Heart left ventricle (tissue), 16 donors: Measurements from ENCODE around the gene AEBP1. TPM values are rescaled to one million over a fixed set of nuclear protein-coding genes. Genes with fewer than 3 reads are reported as not detected.

ENCODE experiments used
- ATAC-seq, 4 donors: fragments of 200-7000 bp; cut with Tn5 transposase; one replicate each; pipeline ENCODE4 v1.9.1; 2020 to 2022; ENCODE audit warnings: moderate library complexity in 4 of 4, mild to moderate bottlenecking in 3 of 4, moderate number of reproducible peaks in 1 of 4
- DNase-seq, 5 donors: peaks; one replicate each; pipeline ENCODE4 v3.0.0-alpha.2; 2020
- H3K27ac ChIP-seq, 12 donors: fragments of 200-600 bp; sonication (generic) in 4 of 12; one replicate each; pipeline versions ENCODE4 v1.5.0 to v1.8.0; 2016 to 2022; ENCODE audit warnings: mild to moderate bottlenecking in 2 of 12
- H3K27me3 ChIP-seq, 9 donors: fragments of 200-600 bp; sonication (generic) in 2 of 9; one replicate each; pipeline versions ENCODE4 v1.5.1 to v1.8.0; 2016 to 2022; ENCODE audit warnings: mild to moderate bottlenecking in 3 of 9
- H3K36me3 ChIP-seq, 9 donors: fragments of 200-600 bp; sonication (generic) in 2 of 9; one replicate each; pipeline versions ENCODE4 v1.5.0 to v1.8.0; 2018 to 2022; ENCODE audit warnings: mild to moderate bottlenecking in 2 of 9
- H3K4me1 ChIP-seq, 12 donors: fragments of 200-600 bp; sonication (generic) in 4 of 12; one replicate each; pipeline versions ENCODE4 v1.5.0 to v1.8.0; 2016 to 2022; ENCODE audit warnings: mild to moderate bottlenecking in 3 of 12
- H3K4me3 ChIP-seq, 12 donors: fragments of 200-600 bp; sonication (generic) in 4 of 12; one replicate each; pipeline versions ENCODE4 v1.5.0 to v1.8.0; 2017 to 2022; ENCODE audit warnings: mild to moderate bottlenecking in 9 of 12, moderate library complexity in 4 of 12
- H3K9me3 ChIP-seq, 12 donors: fragments of 200-600 bp; sonication (generic) in 4 of 12; one replicate each; pipeline versions ENCODE4 v1.5.0 to v1.8.0; 2016 to 2022; ENCODE audit warnings: mild to moderate bottlenecking in 1 of 12
- CTCF ChIP-seq, 12 donors: fragments of 200-600 bp; sonication (generic) in 4 of 12; IDR thresholded peaks; one replicate each; pipeline versions ENCODE4 v1.5.0 to v1.8.0; 2018 to 2022; ENCODE audit warnings: antibody characterized with exemption in 12 of 12, mild to moderate bottlenecking in 5 of 12
- POLR2A ChIP-seq, 2 donors: fragments of 450-650 bp; IDR thresholded peaks; one replicate each; pipeline ENCODE4 v1.6.1; 2017; ENCODE audit warnings: antibody characterized with exemption in 2 of 2, mild to moderate bottlenecking in 2 of 2, moderate library complexity in 2 of 2
- WGBS, 4 donors: extraction: QIAGEN DNeasy Blood & Tissue Kit in 2 of 4; methylation state at CpG; one replicate each; pipeline versions ENCODE4 v1.1.5 to v1.1.7; 2013 to 2018; 5-methylcytosine and 5-hydroxymethylcytosine counted together
- intact Hi-C, 10 donors: fragments of 100-400 bp; cut with DNase I; formaldehyde crosslinking; loops; one replicate each; pipeline versions ENCODE4 v1.11.1 to v1.14.2; 2022
- polyA plus RNA-seq, 2 donors: library from polyadenylated mRNA; stranded (reverse); fragments of 200-250 nt; gene quantifications; one replicate each; pipeline ENCODE4 v1.2.3, GENCODE V29; 2013
- total RNA-seq, 9 donors: library from RNA; depleted of rRNA in 2 of 9; stranded (reverse); fragments of >200 nt in 2 of 9; fragmentation: NEBNext Ultra II Directional in 3 of 9; extraction: Animal tissue kit (Norgen Biotek cat#: 25700) in 3 of 9; gene quantifications; one replicate each; pipeline versions ENCODE4 v1.1.0 to v1.2.4, GENCODE V29; 2016 to 2023
- donor health status: ischemic (EF 13 %, LVEDD 7.1; RV severe dilation, severe dysfunction).
- donor health status: healthy with polysubstance abuse.
- donor health status: DM: no; HTN: yes; CAD: no.
- donor health status: DM: no; HTN: no; CAD: no.
- donor health status: ischemic (EF 25% LVEDD 6.9; RV normal size, moderate dysfunction).
- donor health status: ischemic (EF 25% LVEDD 5.7; RV mildly dilated, moderate dysfunction).
- donor health status: healthy.
- donor health status: DM: yes; HTN: yes; CAD: no.
- donor health status: ischemic (EF 35%, LVEDD 5.7; RV mildly dilated, moderate dysfunction).
- donor health status: nonischemic (EF 11% LVEDD 7.7; RV severe dilation, severe dysfunction).
- donor health status: DM: yes; HTN: yes; CAD: no.
- donor health status: PGD.
- donor health status: ischemic (EF 29% LVEDD 5.4; RV normal size, mild dysfunction).
- donor health status: nonischemic (EF 23%, LVEDD 6.1; RV moderate dilation, normal function).

Gene AEBP1
- total and polyA plus RNA-seq, 11 donors: 10.9 to 51.1 (median 23.2) TPM

- 86 to 91% (median 88%) methylated on average over 13 of the region's 13 CpGs for WGBS, 4 donors
- TF ChIP-seq POLR2A (IDR thresholded peaks at IDR 0.05): no peak
- TF ChIP-seq CTCF (IDR thresholded peaks at IDR 0.05): no peak
- Histone ChIP-seq H3K4me1 (peaks cover 0 to 56% (median 24%) of the 10 kb centered on the region in 12 donors), H3K27ac (no peak overlapping the region), H3K9me3 (no peaks in the 10 kb centered on the region), H3K27me3 (no peaks in the 10 kb centered on the region), H3K4me3 (no peak overlapping the region), H3K36me3 (peaks cover 0 to 80% (median 53%) of the 10 kb centered on the region in 9 donors)
- no peak for ATAC-seq
- peak in 2 of 5 donors; percentile 24 to 62 for DNase-seq
- intact Hi-C loops: no loop called here
These were observed 13.8 kb downstream of the AEBP1 start for GRCh38 chr7:44117801-44118429.

GRCh38 chr7:44119829-44120380 lies 15.8 kb downstream of the AEBP1 start:
- TF ChIP-seq CTCF (IDR thresholded peaks at IDR 0.05): no peak
- no peak for ATAC-seq
- H3K9me3 ChIP-seq: no peaks in the 10 kb centered on the region
- peaks cover 0 to 43% (median 20%) of the 10 kb centered on the region in 12 donors for H3K4me1 ChIP-seq
- intact Hi-C loops: loop anchor here in 6 of 10 donors (5.0 to 10.0 kb wide), 3 partner anchors 38 to 75 kb away; partner anchors contain the start of gene POLM (in 4 of the 6)
- DNase-seq: peak in 1 of 5 donors; percentile 21
- H3K4me3 ChIP-seq: no peak overlapping the region
- H3K27me3 ChIP-seq: no peaks in the 10 kb centered on the region
- H3K36me3 ChIP-seq: peaks cover 0 to 60% (median 45%) of the 10 kb centered on the region in 9 donors
- no peak overlapping the region for H3K27ac ChIP-seq
- WGBS, 4 donors: 65 to 72% (median 67%) methylated on average over 8 of the region's 8 CpGs

- Histone ChIP-seq H3K4me1 (peaks cover 0 to 38% (median 19%) of the 10 kb centered on the region in 12 donors), H3K4me3 (no peak overlapping the region), H3K27me3 (no peaks in the 10 kb centered on the region), H3K27ac (no peak overlapping the region), H3K36me3 (peaks cover 0 to 55% (median 44%) of the 10 kb centered on the region in 9 donors), H3K9me3 (no peaks in the 10 kb centered on the region)
- TF ChIP-seq POLR2A (IDR thresholded peaks at IDR 0.05): no peak
- no peak for TF ChIP-seq CTCF (IDR thresholded peaks at IDR 0.05)
- intact Hi-C loops: loop anchor here in 6 of 10 donors (5.0 to 10.0 kb wide), 3 partner anchors 38 to 74 kb away; partner anchors contain the start of gene POLM (in 4 of the 6)
- DNase-seq: no peak
- no peak for ATAC-seq
- WGBS, 4 donors: 67 to 72% (median 68%) methylated on average over 6 of the region's 6 CpGs
These were observed 16.2 kb downstream of the AEBP1 start for GRCh38 chr7:44120395-44120794.

- intact Hi-C loops: loop anchor here in 8 of 10 donors (2.0 to 10.0 kb wide), 4 partner anchors 39 to 73 kb away; partner anchors contain the start of gene POLM (in 7 of the 8)
- H3K9me3 ChIP-seq: no peaks in the 10 kb centered on the region
- H3K4me1 ChIP-seq: peaks cover 0 to 36% (median 18%) of the 10 kb centered on the region in 12 donors
- peaks cover 0 to 41% (median 29%) of the 10 kb centered on the region in 9 donors for H3K36me3 ChIP-seq
- no peak for TF ChIP-seq POLR2A (IDR thresholded peaks at IDR 0.05)
- TF ChIP-seq CTCF (IDR thresholded peaks at IDR 0.05): no peak
- 90 to 92% (median 91%) methylated on average over 12 of the region's 12 CpGs for WGBS, 4 donors
- no peaks in the 10 kb centered on the region for H3K27me3 ChIP-seq
- no peak for ATAC-seq
- H3K27ac ChIP-seq: peak overlapping the region in 6 of 12 donors; percentile 81 to 93 (median 90)
- no peak overlapping the region for H3K4me3 ChIP-seq
- DNase-seq: peak in 1 of 5 donors; percentile 25
These were observed 17.7 kb downstream of the AEBP1 start for GRCh38 chr7:44121761-44122420.
